Kidney (tissue), 14 donors: Measurements from ENCODE around the gene DHDH. TPM values are rescaled to one million over a fixed set of nuclear protein-coding genes. Genes with fewer than 3 reads are reported as not detected.

Source experiments
- DNase-seq, 5 donors: peaks; one replicate each; pipeline ENCODE4 v3.0.0-alpha.2; 2013 to 2020
- FAIRE-seq: peaks from 2 replicates; lab custom pipeline; 2012; peaks lifted over from hg19 to GRCh38; lab: Jason Lieb, UNC
- H3K27ac ChIP-seq, 2 donors: one replicate each; pipeline ENCODE4 v1.7.0; 2013; ENCODE audit warnings: low read depth in 2 of 2, low read length in 2 of 2, inconsistent platforms in 1 of 2
- H3K27me3 ChIP-seq: one replicate; pipeline ENCODE4 v1.7.1; 2013; ENCODE audit warnings: low read length, inconsistent platforms; ENCODE audit not compliant: control insufficient read depth, insufficient read depth
- H3K36me3 ChIP-seq, 3 donors: one replicate each; pipeline versions ENCODE4 v1.7.0 to v1.7.1; 2013; ENCODE audit warnings: low read length in 3 of 3, control low read depth in 1 of 3, inconsistent platforms in 1 of 3; ENCODE audit not compliant: insufficient read depth in 3 of 3, control insufficient read depth in 2 of 3
- H3K4me1 ChIP-seq, 3 donors: one replicate each; pipeline versions ENCODE4 v1.7.0 to v1.7.1; 2013; ENCODE audit warnings: low read length in 3 of 3, inconsistent platforms in 1 of 3, low read depth in 1 of 3; ENCODE audit not compliant: control insufficient read depth in 2 of 3, insufficient read depth in 2 of 3
- H3K4me3 ChIP-seq, 3 donors: one replicate each; pipeline versions ENCODE4 v1.7.0 to v1.8.1; 2013; ENCODE audit warnings: low read length in 3 of 3, control low read depth in 1 of 3, inconsistent platforms in 1 of 3
- H3K9ac ChIP-seq, 3 donors: one replicate each; pipeline versions ENCODE4 v1.7.0 to v1.7.1; 2013; ENCODE audit warnings: low read length in 3 of 3, control low read depth in 1 of 3, inconsistent platforms in 1 of 3
- H3K9me3 ChIP-seq, 3 donors: one replicate each; pipeline versions ENCODE4 v1.7.0 to v1.7.1; 2013; ENCODE audit warnings: low read length in 3 of 3, control low read depth in 1 of 3, inconsistent platforms in 1 of 3; ENCODE audit not compliant: control insufficient read depth in 2 of 3, insufficient read depth in 1 of 3
- intact Hi-C: fragments of 100-400 bp; cut with DNase I; formaldehyde crosslinking; loops from one replicate; pipeline ENCODE4 v1.11.1; 2022
- polyA plus RNA-seq: library from polyadenylated mRNA; stranded (reverse); fragments of 350-450 nt; fragmentation: Illumina TruSeq; extraction: RNeasy Lipid Tissue Mini Kit (QIAGEN cat#74804); gene quantifications from one replicate; pipeline ENCODE4 v1.2.3, GENCODE V29; 2014; ENCODE audit warnings: low read depth, low replicate concordance; ENCODE audit not compliant: insufficient read depth
- total RNA-seq: library from RNA; stranded (reverse); fragmentation: NEBNext Ultra II Directional; extraction: Animal tissue kit (Norgen Biotek cat#: 25700); gene quantifications from one replicate; pipeline ENCODE4 v1.2.1, GENCODE V29; 2021
- TF ChIP-seq, protein P1 (sequence below): IDR thresholded peaks from 3 replicates; pipeline ENCODE4 v1.5.1; 2012; ENCODE audit warnings: mild to moderate bottlenecking, moderate library complexity, borderline replicate concordance; ENCODE audit not compliant: insufficient read depth; ENCODE audit errors: extremely low read depth
- donor health status: control.
- donor health status: control.
- donor health status: control.
- donor health status: control.
- donor health status: control.
- donor health status: DM: yes; HTN: yes; CAD: no.
- donor health status: Normal renal cell carcinoma (clear cell type).

The DHDH gene
- total and polyA plus RNA-seq, 2 donors from 2014 or later = 0.60 to 26.3 TPM

DNA sequence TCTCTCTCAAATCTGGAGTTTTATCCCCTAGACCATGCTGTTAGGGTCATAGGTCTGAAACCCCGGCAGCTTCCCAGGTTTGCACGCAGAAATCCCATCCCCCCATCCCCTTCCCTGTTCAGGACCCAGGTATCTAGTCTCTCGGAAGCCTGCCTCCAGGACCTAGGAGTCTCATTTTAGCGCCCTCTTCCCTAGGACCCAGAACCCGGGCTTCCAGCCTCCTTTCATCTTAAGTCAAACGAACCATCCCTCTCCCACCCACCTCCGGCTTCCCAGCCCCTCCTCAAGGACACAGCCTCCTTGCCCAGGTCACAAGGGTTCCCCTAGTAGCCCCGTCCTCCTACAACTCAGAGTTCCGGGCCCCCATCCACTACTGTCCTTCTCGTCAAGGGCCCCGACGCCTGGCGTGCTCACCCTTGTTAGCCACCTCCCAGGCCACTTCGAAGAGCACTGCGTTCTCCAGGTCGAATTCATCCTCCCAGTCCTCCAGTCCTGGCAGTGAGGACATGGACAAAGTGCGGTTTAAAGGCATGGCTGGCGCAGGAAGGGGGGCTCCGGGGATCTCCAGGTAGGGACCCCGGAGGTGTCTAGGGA is 59.2 kb downstream of the DHDH start:
- Histone ChIP-seq H3K9ac (peak overlapping the region; percentile 65 to 99 (median 81)), H3K27ac (peak overlapping the region; percentile 87 to 95), H3K4me1 (peaks cover 0 to 27% (median 11%) of the 10 kb centered on the region in 3 donors), H3K9me3 (no peaks in the 10 kb centered on the region), H3K36me3 (peaks cover 0 to 4% (median 2%) of the 10 kb centered on the region in 3 donors), H3K27me3 (no peaks in the 10 kb centered on the region), H3K4me3 (peak overlapping the region; percentile 72 to 97 (median 78))
- no peak for DNase-seq
- intact Hi-C loops = no loop called here
- FAIRE-seq = no peak
- TF ChIP-seq, protein P1, sequence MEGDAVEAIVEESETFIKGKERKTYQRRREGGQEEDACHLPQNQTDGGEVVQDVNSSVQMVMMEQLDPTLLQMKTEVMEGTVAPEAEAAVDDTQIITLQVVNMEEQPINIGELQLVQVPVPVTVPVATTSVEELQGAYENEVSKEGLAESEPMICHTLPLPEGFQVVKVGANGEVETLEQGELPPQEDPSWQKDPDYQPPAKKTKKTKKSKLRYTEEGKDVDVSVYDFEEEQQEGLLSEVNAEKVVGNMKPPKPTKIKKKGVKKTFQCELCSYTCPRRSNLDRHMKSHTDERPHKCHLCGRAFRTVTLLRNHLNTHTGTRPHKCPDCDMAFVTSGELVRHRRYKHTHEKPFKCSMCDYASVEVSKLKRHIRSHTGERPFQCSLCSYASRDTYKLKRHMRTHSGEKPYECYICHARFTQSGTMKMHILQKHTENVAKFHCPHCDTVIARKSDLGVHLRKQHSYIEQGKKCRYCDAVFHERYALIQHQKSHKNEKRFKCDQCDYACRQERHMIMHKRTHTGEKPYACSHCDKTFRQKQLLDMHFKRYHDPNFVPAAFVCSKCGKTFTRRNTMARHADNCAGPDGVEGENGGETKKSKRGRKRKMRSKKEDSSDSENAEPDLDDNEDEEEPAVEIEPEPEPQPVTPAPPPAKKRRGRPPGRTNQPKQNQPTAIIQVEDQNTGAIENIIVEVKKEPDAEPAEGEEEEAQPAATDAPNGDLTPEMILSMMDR = no peak

- Histone ChIP-seq H3K27me3 (no peaks in the 10 kb centered on the region), H3K9me3 (no peaks in the 10 kb centered on the region), H3K4me1 (peaks cover 0 to 27% (median 11%) of the 10 kb centered on the region in 3 donors), H3K4me3 (peak within 1 kb of the TSS; percentile 78 to 97 (median 88)), H3K27ac (peak within 1 kb of the TSS; percentile 96 to 99), H3K9ac (peak within 1 kb of the TSS; percentile 65 to 99 (median 87)), H3K36me3 (peaks cover 0 to under 1% (median 0%) of the 10 kb centered on the region in 3 donors)
- intact Hi-C loops = no loop called here
- DNase-seq (peak; percentile 100), FAIRE-seq (peak; percentile 96)
- TF ChIP-seq, protein P1 = peak; percentile 86
These were observed 59.9 kb downstream of the DHDH start, which contains the start of the genes GYS1 and RUVBL2 for GRCh38 chr19:48993175-48994034. Gene GYS1, minus strand, starts transcription at chr19:48993309. Its CDS starts 197 bp downstream, at chr19:48993112. Gene RUVBL2, plus strand, starts transcription at chr19:48993887. Its CDS starts 25 bp downstream, at chr19:48993912.

- TF ChIP-seq, protein P1 = no peak
- FAIRE-seq (no peak), DNase-seq (no peak)
- no peaks in the 10 kb centered on the region for H3K36me3 ChIP-seq
- H3K4me3 ChIP-seq = peak overlapping the region; percentile 56 to 97 (median 88)
- peaks cover 0 to 27% (median 11%) of the 10 kb centered on the region in 3 donors for H3K4me1 ChIP-seq
- intact Hi-C loops = no loop called here
- H3K27ac ChIP-seq = peak overlapping the region; percentile 39 to 99
- H3K27me3 ChIP-seq = no peaks in the 10 kb centered on the region
- H3K9ac ChIP-seq = peak overlapping the region; percentile 11 to 87 (median 82)
- H3K9me3 ChIP-seq = no peaks in the 10 kb centered on the region
These were observed 60.5 kb downstream of the DHDH start for GRCh38 chr19:48994035-48994386.

Other genes starting within 250 kb of the DHDH start
Only the 30 nearest of the 31 such genes appear.
- 2.2 TPM for gene MAMSTR, start 214.0 kb upstream of the DHDH start, total RNA-seq
- 3.6 TPM for gene MAMSTR, start 214.0 kb upstream of the DHDH start, polyA plus RNA-seq
- gene RASIP1, start 193.1 kb upstream of the DHDH start, total RNA-seq = 23.3 TPM
- 13.6 TPM for gene RASIP1, start 193.1 kb upstream of the DHDH start, polyA plus RNA-seq
- gene IZUMO1, start 186.8 kb upstream of the DHDH start, total RNA-seq = 0.79 TPM
- not detected for gene IZUMO1, start 186.8 kb upstream of the DHDH start, polyA plus RNA-seq
- gene FUT1, start 181.1 kb upstream of the DHDH start, total RNA-seq = 4.3 TPM
- gene FUT1, start 181.1 kb upstream of the DHDH start, polyA plus RNA-seq = 2.3 TPM
- gene FGF21, start 178.2 kb upstream of the DHDH start, total RNA-seq = not detected
- not detected for gene FGF21, start 178.2 kb upstream of the DHDH start, polyA plus RNA-seq
- gene BCAT2, start 122.7 kb upstream of the DHDH start, total RNA-seq = 55.3 TPM
- 69.4 TPM for gene BCAT2, start 122.7 kb upstream of the DHDH start, polyA plus RNA-seq
- gene HSD17B14, start 97.2 kb upstream of the DHDH start, total RNA-seq = 5.2 TPM
- gene HSD17B14, start 97.2 kb upstream of the DHDH start, polyA plus RNA-seq = 141 TPM
- 79.1 TPM for gene PLEKHA4, start 65.1 kb upstream of the DHDH start, total RNA-seq
- gene PLEKHA4, start 65.1 kb upstream of the DHDH start, polyA plus RNA-seq = 22.9 TPM
- gene PPP1R15A, start 61.3 kb upstream of the DHDH start, total RNA-seq = 45.1 TPM
- gene PPP1R15A, start 61.3 kb upstream of the DHDH start, polyA plus RNA-seq = 24.7 TPM
- gene TULP2, start 35.0 kb upstream of the DHDH start, total RNA-seq = not detected
- not detected for gene TULP2, start 35.0 kb upstream of the DHDH start, polyA plus RNA-seq
- gene NUCB1, start 33.4 kb upstream of the DHDH start, total RNA-seq = 265 TPM
- gene NUCB1, start 33.4 kb upstream of the DHDH start, polyA plus RNA-seq = 503 TPM
- 76.7 TPM for gene BAX, start 21.2 kb downstream of the DHDH start, total RNA-seq
- gene BAX, start 21.2 kb downstream of the DHDH start, polyA plus RNA-seq = 141 TPM
- gene FTL, start 31.6 kb downstream of the DHDH start, total RNA-seq = 1,841 TPM
- gene FTL, start 31.6 kb downstream of the DHDH start, polyA plus RNA-seq = 17,016 TPM
- 41.5 TPM for gene GYS1, start 59.6 kb downstream of the DHDH start, total RNA-seq
- gene GYS1, start 59.6 kb downstream of the DHDH start, polyA plus RNA-seq = 23.9 TPM
- gene RUVBL2, start 60.2 kb downstream of the DHDH start, total RNA-seq = 57.0 TPM
- 83.6 TPM for gene RUVBL2, start 60.2 kb downstream of the DHDH start, polyA plus RNA-seq
- not detected for gene LHB, start 83.4 kb downstream of the DHDH start, total RNA-seq
- gene LHB, start 83.4 kb downstream of the DHDH start, polyA plus RNA-seq = not detected
- gene CGB3, start 90.6 kb downstream of the DHDH start, total RNA-seq = not detected
- gene CGB3, start 90.6 kb downstream of the DHDH start, polyA plus RNA-seq = not detected
- not detected for gene CGB2, start 98.2 kb downstream of the DHDH start, total RNA-seq
- gene CGB2, start 98.2 kb downstream of the DHDH start, polyA plus RNA-seq = not detected
- gene CGB1, start 103.2 kb downstream of the DHDH start, total RNA-seq = not detected
- not detected for gene CGB1, start 103.2 kb downstream of the DHDH start, polyA plus RNA-seq
- gene CGB5, start 110.1 kb downstream of the DHDH start, total RNA-seq = not detected
- not detected for gene CGB5, start 110.1 kb downstream of the DHDH start, polyA plus RNA-seq
- not detected for gene CGB8, start 115.4 kb downstream of the DHDH start, total RNA-seq
- not detected for gene CGB8, start 115.4 kb downstream of the DHDH start, polyA plus RNA-seq
- not detected for gene CGB7, start 124.0 kb downstream of the DHDH start, total RNA-seq
- gene CGB7, start 124.0 kb downstream of the DHDH start, polyA plus RNA-seq = not detected
- 0.28 TPM for gene NTF4, start 131.1 kb downstream of the DHDH start, total RNA-seq
- not detected for gene NTF4, start 131.1 kb downstream of the DHDH start, polyA plus RNA-seq
- not detected for gene KCNA7, start 139.0 kb downstream of the DHDH start, total RNA-seq
- gene KCNA7, start 139.0 kb downstream of the DHDH start, polyA plus RNA-seq = not detected
- gene SNRNP70, start 151.8 kb downstream of the DHDH start, total RNA-seq = 203 TPM
- 144 TPM for gene SNRNP70, start 151.8 kb downstream of the DHDH start, polyA plus RNA-seq
- gene LIN7B, start 180.7 kb downstream of the DHDH start, total RNA-seq = 4.7 TPM
- gene LIN7B, start 180.7 kb downstream of the DHDH start, polyA plus RNA-seq = 9.7 TPM
- gene C19orf73, start 185.4 kb downstream of the DHDH start, total RNA-seq = 0.82 TPM
- gene C19orf73, start 185.4 kb downstream of the DHDH start, polyA plus RNA-seq = 3.9 TPM
- gene PPFIA3, start 185.8 kb downstream of the DHDH start, total RNA-seq = 7.1 TPM
- 20.0 TPM for gene PPFIA3, start 185.8 kb downstream of the DHDH start, polyA plus RNA-seq
- gene HRC, start 221.7 kb downstream of the DHDH start, total RNA-seq = 7.0 TPM
- 4.2 TPM for gene HRC, start 221.7 kb downstream of the DHDH start, polyA plus RNA-seq
- 89.1 TPM for gene TRPM4, start 224.1 kb downstream of the DHDH start, total RNA-seq
- gene TRPM4, start 224.1 kb downstream of the DHDH start, polyA plus RNA-seq = 47.6 TPM